Amniotic stem cell (primary cell): Measurements from ENCODE around the gene TRIM72.
"Not testable (repeated sequence)": the region's sequence is repeated elsewhere in the genome, so short reads cannot be mapped to it uniquely, and the experiment has no call there.

Experiments used
- DNase-seq: peaks from one replicate; lab custom pipeline; 2025; lab: John Stamatoyannopoulos, UW

The TRIM72 gene, protein sequence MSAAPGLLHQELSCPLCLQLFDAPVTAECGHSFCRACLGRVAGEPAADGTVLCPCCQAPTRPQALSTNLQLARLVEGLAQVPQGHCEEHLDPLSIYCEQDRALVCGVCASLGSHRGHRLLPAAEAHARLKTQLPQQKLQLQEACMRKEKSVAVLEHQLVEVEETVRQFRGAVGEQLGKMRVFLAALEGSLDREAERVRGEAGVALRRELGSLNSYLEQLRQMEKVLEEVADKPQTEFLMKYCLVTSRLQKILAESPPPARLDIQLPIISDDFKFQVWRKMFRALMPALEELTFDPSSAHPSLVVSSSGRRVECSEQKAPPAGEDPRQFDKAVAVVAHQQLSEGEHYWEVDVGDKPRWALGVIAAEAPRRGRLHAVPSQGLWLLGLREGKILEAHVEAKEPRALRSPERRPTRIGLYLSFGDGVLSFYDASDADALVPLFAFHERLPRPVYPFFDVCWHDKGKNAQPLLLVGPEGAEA

DNA sequence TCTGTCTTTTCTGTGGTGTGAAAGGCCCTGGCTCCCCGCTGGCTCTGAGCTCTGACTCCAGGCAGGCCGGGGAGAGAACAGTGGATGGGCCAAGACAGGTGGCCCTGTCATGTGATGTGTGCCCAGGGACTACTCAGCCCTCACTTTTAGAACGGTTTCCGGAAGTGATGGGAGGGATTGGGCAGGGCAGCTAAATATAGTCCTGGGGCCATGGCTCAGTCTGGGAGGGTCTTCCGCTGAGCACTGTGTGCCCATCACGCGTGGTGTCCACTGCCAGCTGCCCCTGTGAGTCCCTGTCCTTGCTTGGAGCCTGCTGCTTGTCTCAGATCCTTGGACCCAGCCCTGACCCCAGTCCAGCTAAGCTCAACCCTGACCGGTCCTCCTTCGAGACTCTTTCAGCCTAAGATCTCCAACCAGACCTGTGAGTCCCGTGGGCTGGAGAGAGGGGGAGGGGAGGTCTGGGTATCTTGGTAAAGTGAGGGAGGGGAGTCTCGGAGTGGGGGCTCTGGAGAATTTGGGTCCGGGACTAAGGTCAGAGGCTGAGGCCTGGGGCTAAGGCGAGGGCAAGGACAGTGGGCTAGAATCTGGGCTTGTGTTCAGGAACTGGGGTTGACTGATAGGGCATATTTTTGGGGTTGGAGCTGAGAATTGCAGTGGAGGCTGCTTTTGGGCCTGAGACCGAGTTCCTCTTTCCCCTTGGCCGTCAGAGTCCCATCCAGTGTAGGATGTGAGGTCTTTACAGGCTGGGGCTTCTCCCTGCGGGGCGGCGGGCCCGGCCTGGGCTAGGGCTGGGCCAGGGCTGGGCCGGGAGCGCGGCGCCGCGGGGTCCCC is at the start of gene TRIM72:
TSS of gene TRIM72 (plus strand) at position 243 of the 831 bp plus-strand sequence. CDS start 620 bp downstream, outside the sequence.
- no peak for DNase-seq

DNA sequence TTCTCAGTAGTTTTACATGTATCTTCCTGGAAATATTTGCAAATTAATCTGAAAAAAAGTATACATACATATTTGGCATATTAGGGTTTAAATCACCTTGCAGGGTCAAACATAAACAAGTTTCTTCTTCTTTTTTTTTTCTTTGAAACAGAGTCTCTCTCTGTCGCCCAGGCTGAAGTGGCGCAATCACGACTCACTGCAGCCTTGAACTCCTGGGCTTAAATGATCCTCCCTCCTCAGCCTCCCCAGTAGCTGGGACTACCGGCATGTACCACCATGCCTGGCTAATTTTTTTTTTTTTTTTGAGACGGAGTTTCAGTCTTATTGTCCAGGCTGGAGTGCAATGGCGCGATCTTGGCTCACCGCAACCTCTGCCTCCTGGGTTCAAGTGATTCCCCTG is 46.6 kb upstream of the TRIM72 start:
- no peak for DNase-seq

DNA sequence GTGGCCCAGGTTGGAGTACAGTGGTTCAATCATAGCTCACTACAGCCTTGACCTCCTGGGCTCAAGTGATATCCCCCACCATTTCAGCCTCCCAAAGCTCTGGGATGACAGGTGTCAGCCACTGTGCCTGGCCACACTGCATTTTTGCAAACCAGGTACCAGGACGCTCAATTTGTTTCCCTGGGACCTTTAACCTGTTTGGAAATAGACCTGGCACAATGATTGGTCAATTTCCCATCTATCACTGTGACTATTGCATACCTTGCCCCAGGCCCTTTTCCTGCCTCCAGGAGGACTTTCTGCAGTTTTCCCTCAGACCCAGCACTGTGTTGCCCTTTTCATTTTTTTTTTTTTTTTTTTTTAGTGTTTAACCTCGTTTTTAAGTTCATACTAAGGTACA is 45.1 kb upstream of the TRIM72 start:
- no peak for DNase-seq

- not testable (repeated sequence) for DNase-seq
Measured at GRCh38 chr16:31170048-31170447, 43.9 kb upstream of the TRIM72 start.

DNA sequence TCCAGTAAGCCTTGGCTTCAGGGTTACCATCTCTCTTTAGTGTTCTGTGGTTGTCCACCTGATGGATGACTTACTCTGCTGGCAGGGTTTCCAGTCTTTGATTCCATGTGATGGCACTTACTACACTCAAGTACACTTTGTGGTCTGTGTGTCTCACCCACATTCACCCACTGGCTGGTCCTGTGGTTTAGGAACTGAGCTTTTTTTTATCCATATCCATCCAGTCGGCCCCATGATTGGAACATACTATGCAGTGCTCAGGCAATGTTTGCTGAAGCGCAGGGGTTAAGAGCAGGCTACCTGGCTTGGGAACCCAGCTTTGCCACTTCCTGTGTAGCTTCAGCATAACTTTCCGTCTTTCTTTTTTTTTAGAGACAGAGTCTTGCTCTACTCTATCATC is 36.8 kb upstream of the TRIM72 start:
- no peak for DNase-seq

DNA sequence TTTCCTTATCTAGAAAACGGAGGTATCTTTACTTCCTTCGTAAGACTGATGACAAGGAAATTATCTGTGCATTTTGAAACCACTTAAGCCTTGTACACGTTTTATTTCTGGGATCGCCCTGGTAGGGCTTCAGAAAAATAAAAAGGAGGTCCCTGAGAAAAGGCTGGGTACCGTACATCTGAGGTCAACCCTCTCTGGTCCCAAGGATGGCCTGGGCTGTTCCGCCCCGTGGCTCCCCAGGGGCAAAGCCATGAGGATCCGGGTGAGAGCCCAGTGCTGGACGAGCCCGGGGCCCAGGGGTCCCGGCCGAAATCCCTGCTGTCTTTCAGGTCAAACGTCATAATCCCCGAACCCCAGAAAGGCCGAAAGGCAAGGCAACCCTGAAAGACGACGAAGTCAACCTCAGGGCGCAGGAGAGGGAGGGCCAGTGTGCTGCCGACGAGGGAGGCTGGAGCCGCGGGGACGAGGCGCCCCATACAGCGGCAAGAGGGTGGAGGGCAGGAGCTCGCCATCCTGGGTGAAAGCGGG is 34.6 kb upstream of the TRIM72 start:
- DNase-seq, result no peak

DNA sequence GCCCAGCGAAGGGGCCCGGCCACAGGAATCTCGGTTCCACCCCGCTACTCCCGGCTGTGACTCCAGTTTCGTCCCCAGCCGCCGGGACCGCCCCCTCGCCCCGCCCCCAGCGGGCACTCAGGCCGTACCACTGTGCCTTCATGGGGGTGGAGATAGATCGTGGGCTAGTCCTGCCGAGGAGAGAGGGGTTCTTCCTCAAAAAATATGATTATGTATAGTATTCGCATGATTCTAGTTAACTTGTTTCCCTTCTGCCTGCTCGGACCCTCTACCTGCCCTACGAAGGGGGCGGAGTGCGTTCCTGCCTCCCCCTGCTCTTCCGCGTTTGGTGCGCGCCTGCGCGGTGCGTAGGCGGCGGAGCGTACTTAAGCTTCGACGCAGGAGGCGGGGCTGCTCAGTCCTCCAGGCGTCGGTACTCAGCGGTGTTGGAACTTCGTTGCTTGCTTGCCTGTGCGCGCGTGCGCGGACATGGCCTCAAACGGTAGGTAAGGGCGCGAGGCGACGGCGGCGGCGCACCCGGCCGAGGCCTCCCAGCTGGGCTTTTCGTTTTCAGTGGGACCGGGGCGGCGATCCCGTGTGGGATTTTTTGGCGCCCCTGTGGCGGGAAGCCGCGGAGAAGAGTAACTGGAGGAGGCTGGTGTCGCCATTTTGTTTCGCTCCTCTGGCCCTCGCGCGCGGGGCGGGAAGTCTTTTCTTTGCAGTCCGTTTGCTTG is 34.0 kb upstream of the TRIM72 start, which contains the start of gene FUS:
TSS of gene FUS (plus strand) at position 393 of the 713 bp plus-strand sequence. CDS start at position 469, 76 bp downstream.
- DNase-seq, result peak; percentile 70

DNA sequence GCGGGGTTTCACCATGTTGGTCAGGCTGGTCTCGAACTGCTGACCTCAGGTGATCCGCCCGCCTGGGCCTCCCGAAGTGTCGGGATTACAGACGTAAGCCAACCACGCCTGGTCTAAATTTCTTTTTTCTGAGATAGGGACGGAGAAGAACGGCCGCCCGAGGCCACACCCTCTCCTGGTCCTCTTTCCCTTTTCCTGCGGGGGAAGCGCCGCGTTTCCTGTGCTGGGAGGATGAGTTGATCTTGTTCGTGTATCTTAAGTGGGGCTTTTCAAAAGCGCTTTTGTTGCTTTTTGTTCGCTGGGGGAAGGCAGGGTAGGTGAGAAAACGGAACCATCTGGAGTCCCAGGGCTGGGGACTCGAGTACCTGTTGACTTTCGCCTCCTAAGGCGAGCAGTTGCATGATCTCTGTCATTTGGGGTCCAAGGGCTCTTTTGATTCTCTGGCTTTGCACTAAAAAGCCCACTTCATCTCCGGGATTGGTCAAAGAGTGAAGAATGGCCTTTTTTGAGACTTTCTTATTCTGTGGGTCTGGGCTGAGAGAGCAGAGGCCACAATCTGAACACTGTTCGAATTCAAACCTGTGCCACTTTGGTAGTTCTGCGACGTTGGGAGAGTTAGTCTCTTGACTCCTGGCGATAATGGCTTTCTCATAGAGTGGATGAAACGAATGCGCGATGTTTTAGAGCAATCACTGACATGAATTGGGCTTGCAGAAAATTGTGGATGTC is 32.7 kb upstream of the TRIM72 start:
- no peak for DNase-seq

DNA sequence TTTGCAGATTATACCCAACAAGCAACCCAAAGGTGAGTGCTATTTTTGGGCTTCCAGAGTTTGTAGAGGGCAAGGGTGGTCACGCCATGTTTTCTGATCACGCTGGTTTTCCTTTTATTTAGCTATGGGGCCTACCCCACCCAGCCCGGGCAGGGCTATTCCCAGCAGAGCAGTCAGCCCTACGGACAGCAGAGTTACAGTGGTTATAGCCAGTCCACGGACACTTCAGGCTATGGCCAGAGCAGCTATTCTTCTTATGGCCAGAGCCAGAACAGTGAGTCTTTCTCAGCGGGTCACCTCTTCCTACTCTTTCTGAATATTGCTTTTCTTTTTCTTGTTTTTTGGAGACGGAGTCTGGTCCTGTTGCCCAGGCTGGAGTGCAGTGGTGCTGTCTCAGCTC is 31.5 kb upstream of the TRIM72 start:
- no peak for DNase-seq

GRCh38 chr16:31183432-31184428 is 30.2 kb upstream of the TRIM72 start:
- no peak for DNase-seq

DNA sequence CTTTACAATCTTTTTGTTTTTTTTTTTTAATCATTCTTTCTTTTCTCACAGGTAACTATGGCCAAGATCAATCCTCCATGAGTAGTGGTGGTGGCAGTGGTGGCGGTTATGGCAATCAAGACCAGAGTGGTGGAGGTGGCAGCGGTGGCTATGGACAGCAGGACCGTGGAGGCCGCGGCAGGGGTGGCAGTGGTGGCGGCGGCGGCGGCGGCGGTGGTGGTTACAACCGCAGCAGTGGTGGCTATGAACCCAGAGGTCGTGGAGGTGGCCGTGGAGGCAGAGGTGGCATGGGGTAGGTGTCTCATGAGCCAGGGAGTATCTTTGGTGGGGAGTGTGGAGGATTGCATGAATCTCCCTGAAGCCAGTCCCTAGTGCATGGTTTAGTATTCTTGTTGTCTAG is 29.0 kb upstream of the TRIM72 start:
- DNase-seq, result no peak

DNA sequence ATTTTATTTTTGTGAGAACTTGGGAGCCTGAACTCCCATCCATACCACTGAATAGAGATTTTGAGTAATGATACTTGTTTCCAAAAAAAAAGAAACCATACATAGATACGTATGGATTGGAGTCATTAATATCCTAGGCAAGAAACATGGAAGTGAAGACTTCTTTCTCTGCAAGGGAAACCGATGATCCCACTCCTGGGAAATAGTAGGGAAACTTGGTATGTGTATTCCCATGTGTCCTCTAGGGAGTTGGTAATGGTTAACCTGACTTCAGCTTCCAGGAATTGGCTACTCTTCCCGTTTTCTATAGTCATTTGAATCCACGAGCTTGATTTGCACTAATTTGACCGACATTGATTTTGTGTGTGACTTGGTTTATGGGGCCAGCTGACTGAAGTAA is 28.6 kb upstream of the TRIM72 start:
- no peak for DNase-seq

- no peak for DNase-seq
Measured at GRCh38 chr16:31186176-31186575, 27.7 kb upstream of the TRIM72 start.

- no peak for DNase-seq
Measured at GRCh38 chr16:31186930-31187807, 26.8 kb upstream of the TRIM72 start.

GRCh38 chr16:31187808-31188189 is 26.1 kb upstream of the TRIM72 start:
- DNase-seq, result no peak

- DNase-seq, result no peak
Measured at GRCh38 chr16:31188450-31189411, 25.2 kb upstream of the TRIM72 start.

- no peak for DNase-seq
Measured at GRCh38 chr16:31189412-31189778, 24.5 kb upstream of the TRIM72 start.

GRCh38 chr16:31190061-31190460 is 23.9 kb upstream of the TRIM72 start:
- no peak for DNase-seq
